ENCODE results near the gene NOS3.

The NOS3 gene

DNA sequence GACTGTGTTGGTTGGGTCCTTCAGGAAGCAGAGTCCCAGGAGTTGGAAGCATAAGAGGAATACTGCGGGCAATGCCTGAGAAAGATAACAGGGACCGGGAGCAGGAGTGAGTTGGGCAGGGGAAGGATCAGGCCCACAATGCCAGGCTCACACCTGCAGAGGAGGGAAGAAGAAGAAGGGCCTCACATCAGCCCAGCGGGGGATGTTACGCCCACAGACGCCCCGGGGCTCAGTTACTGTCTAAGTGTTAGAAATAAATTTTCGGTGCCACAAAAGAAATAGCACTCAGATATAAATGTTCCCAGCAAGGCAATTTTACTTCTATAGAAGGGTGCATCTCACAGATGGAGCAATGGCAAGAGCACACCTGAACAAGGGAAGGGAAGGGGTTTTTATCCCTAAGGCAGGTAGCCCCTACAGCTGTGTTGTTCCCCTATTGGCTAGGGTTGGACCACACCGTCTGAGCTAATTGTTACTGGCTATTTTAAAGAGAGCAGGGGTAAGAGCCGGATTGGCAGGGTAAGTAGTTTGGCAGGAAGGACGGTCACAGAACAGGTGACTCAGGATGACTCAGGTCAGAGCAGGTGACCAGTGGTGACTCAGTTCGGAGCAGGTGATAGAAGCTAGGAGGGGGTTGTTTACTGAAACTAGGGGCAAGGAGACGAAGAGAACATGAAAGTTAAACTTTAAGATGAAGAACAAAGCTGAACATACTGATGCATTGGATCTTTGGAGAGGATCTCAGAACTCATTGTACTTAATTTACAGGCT lies at the start of gene NOS3:
Gene NOS3 (plus strand): TSS at position 602 of the 771 bp plus-strand sequence. CDS start 2,787 bp downstream, outside the sequence.
- no peak for DNase-seq (ENCODE audit: low read depth in 4 of 4, low spot score in 1 of 4)

GRCh38 chr7:150941351-150942000 lies 49.3 kb upstream of the NOS3 start:
- DNase-seq (ENCODE audit: low read depth in 4 of 4, low spot score in 1 of 4) = no peak

DNA sequence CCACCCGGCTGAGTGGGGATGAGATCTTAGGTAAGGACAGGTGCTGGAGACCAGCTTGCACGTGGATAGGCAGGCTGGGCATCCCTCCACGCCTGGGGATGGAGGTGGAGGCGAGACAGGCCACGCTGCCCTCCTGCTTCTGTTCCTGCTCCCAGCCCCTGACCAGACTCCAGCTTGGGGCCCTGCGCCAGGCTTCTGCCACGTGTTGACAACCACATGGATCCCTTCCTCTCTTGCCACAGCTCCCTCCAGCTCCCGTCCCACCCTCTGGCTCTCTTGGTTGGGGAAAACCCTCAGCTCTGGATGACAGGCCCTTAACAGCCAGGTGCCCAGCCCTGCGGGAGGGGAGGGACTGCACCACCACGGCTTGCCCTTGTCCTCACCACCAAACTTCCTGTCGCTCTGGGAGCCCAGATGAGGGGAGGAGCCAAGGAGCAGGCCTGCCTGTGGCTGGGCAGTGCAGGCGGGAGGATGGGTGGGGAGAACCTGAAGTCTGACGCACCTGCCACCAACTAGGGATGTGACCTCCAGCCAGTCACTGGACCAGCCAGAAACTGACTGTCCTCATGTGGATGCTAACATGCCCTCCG lies 48.7 kb upstream of the NOS3 start:
- peak in 1 of 4 experiments; percentile 14 for DNase-seq (ENCODE audit: low read depth in 4 of 4, low spot score in 1 of 4)

DNA sequence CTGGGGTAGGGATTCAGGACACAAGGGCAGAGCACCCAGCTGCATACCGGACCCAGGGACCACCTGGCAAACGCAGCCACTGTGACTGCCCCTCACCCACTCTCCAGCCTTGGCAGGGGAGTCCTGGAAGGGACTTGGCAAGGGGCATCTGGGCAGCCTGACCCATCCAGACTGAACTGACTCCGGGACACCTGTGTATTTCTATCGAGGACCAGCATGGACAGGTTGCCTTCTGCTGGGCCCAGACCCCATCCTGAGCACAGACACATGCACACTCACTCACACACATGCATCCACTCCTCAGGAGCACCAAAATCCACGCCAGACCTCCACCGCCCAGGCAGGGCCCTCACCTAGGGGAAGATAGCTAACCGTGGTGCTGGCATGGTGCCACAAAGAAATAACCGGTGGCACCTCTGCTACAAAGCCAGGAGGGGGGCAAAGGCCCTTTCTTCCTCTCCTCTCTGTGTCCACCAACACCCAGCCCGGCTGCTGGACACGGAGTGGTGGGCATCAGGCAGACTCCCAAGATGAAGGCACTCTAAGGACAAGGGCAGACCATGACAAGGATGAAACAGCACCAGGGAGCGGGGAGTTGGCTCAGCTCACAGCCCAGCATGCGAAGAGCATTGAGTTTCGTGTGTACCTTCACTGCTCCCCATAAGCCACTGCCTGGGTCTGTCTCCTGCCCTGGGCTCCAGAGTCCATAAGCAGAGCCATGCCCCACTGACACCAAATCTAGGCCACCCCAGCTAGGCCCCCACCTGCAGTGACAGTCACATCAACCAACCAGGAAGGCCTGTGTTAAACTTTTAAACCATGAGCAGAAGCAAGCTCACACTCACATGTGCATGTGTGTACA lies 48.0 kb upstream of the NOS3 start:
- no peak for DNase-seq (ENCODE audit: low read depth in 4 of 4, low spot score in 1 of 4)

GRCh38 chr7:150943453-150943814 lies 47.4 kb upstream of the NOS3 start:
- DNase-seq (ENCODE audit: low read depth in 4 of 4, low spot score in 1 of 4) = no peak

DNA sequence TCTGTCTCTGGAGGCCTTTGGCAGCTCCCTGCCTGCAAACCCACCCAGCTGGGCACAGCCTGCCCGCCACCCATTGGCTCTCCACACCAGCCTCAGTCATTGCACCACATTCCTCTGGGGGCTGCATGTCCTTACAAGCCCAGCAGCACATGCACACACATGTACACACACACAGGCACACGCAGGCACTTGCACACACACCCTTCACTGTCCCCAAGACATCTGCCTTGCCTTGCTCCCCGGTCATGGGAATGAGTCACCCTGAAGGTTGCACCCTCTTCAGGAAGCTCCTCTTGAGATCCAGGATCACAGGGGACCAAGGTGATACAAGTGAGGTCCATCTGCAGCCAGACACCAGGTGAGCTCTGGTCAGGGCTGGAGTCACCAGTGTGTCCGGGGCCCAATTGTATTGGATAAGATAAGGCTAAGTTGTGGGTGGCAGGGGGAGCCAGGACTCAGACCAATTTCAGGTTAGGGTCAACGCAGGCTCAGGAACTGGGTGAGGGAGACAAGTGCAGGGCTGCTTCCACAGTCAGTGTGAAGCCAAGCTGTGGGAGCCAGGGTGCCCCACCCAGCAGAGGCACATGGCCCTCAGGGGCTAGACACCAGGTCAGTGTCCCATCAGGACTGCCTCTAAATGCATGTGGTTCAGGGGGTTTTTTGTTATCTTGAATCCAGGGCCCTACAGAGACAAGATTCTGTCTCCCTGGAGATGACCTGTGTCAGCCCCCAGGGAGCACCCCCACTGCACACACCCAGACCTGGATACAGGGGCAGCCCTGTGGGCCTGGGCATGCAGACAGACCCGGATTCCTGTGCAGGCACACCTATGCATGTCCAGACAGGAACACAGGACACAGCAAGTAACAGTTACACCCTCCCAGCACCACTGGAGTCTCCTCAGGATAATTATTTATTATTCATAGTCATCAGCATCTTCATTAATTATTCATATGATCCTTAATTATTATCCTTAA lies 46.5 kb upstream of the NOS3 start:
- DNase-seq (ENCODE audit: low read depth in 4 of 4, low spot score in 1 of 4) = no peak

GRCh38 chr7:150945171-150945852 lies 45.5 kb upstream of the NOS3 start:
- no peak for DNase-seq (ENCODE audit: low read depth in 4 of 4, low spot score in 1 of 4)

DNA sequence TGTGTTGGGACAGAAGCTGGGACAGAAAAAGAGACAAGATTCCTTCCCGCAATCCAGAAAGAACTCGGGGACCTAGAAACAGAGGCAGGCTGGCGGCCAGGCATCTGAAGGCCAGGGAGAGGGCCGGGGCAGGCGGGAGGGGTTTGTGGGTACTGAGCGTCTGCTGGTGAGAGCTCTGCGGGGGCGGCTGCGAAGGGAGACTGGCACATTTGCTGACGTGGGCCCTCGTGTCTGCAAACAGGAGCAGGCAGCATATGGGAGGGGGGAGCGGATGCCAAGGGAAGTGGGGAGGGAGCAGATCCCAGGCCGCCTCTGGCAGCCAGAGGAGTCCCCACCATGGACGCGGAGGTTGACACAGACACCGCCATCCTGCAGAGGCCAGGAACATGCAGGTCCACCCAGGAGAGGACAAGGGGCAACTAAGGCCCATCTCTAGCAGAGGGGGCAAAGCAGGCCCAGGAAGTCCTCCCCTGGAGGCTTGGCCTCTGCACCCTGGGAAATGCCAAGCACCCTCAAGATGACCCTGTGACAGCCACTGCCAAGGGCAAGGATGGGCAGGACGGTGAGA lies 44.9 kb upstream of the NOS3 start:
- no peak for DNase-seq (ENCODE audit: low read depth in 4 of 4, low spot score in 1 of 4)

- no peak for DNase-seq (ENCODE audit: low read depth in 4 of 4, low spot score in 1 of 4)
Measured at GRCh38 chr7:150946421-150947240, 44.2 kb upstream of the NOS3 start.

DNA sequence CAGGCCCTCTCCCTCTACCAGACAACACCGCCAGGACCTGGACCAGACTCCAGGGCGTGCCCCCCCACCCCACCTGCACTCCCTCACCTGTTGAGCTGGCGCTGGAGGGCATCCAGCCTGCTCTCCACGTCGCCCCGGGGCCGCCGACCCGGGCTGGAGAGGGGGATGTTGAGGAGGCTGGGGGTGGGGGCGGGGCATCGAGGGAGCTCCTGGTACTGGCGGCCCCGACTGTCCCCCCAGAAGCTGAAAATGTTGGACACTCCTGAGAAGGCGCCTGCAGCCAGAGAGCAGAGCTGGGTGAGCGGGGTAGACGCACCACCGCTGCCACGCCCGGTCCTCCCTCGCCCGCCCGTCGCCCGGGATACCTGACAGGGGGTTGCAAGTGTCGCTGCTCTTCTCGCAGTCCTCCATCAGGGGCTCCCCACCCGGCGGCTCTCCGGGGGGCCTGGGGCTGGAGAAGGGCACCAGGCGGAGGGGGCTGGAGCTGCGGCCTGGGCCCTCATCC lies 43.5 kb upstream of the NOS3 start:
- DNase-seq (ENCODE audit: low read depth in 4 of 4, low spot score in 1 of 4) = no peak

- no peak for DNase-seq (ENCODE audit: low read depth in 4 of 4, low spot score in 1 of 4)
Measured at GRCh38 chr7:150947761-150948651, 42.8 kb upstream of the NOS3 start.

DNA sequence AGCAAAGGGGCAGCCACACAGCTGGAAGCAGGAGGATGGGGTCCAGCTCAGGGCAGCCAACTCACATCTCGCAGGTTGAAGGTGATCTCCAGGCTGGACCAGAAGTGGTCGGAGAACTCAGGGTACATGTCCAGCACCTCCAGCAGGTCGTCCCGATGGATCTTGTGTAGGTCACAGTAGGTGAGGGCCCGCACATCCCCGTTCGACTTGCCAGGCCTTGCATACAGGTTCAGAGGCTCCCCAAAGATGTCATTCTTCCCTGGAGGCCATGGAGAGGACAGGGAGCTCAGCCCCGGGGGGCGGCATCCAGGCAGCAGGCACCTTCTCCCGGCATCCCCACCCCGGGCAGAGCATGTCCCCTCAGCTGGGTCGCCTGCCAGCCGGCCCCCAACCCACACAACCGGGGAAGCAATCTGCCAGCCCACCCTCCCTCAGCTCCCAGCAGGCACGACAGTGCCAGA lies 42.0 kb upstream of the NOS3 start:
- DNase-seq (ENCODE audit: low read depth in 4 of 4, low spot score in 1 of 4) = no peak

GRCh38 chr7:150949564-150949963 lies 41.3 kb upstream of the NOS3 start:
- DNase-seq (ENCODE audit: low read depth in 4 of 4, low spot score in 1 of 4) = no peak

DNA sequence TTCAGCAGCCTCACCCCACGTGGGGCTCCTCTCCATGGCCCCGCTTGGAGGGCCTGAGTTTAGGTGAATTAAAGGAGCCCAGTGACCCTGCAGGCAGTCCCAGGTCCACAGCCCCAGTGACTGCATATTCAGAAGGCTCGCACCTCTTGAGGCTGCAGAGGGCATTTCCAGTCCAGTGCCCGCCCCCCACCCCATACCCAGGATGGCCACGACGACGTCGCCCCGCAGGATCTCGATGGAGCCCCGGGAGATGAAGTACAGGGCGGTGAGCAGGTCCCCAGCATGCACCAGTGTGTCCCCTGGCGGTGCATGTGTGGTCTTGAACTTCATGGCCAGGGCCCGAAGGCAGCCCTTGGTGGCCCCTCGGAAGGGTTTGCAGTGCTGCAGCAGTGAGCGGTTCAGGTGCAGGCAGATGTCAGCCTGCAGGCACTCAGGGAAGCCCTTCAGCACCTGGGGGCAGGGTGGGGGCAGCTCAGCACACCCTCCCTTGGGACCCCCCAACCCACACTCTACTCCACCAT lies 40.8 kb upstream of the NOS3 start:
- no peak for DNase-seq (ENCODE audit: low read depth in 4 of 4, low spot score in 1 of 4)

GRCh38 chr7:150950496-150951180 lies 40.2 kb upstream of the NOS3 start:
- no peak for DNase-seq (ENCODE audit: low read depth in 4 of 4, low spot score in 1 of 4)

- no peak for DNase-seq (ENCODE audit: low read depth in 4 of 4, low spot score in 1 of 4)
Measured at GRCh38 chr7:150951181-150951520, 39.7 kb upstream of the NOS3 start.

Measured in stimulated activated CD4-positive, alpha-beta T cell treated with anti-CD3 and anti-CD28 coated beads, Interleukin-1b, Interleukin-23, amount 100 ng/mL, for 24 hours (primary cell).